GM21737 (cell line): ENCODE measurements around the gene GGTLC2.

Experiments
- ATAC-seq: cut with Tn5 transposase; IDR thresholded peaks from one replicate; pipeline ENCODE4 v1.9.1; 2021; ENCODE audit warnings: mild to moderate bottlenecking, moderate library complexity; ENCODE audit not compliant: unreplicated experiment

The GGTLC2 gene

GRCh38 chr22:22689621-22690345 lies 45.4 kb downstream of the GGTLC2 start:
- no peak for ATAC-seq

- ATAC-seq = no peak
Measured at GRCh38 chr22:22691055-22691454, 46.6 kb downstream of the GGTLC2 start.

- ATAC-seq = no peak
Measured at GRCh38 chr22:22691716-22692701, 47.6 kb downstream of the GGTLC2 start.

GRCh38 chr22:22692707-22693530 lies 48.5 kb downstream of the GGTLC2 start:
- ATAC-seq = no peak

- no peak for ATAC-seq
Measured at GRCh38 chr22:22693531-22693884, 49.1 kb downstream of the GGTLC2 start.

- ATAC-seq = no peak
Measured at GRCh38 chr22:22694106-22694505, 49.7 kb downstream of the GGTLC2 start.

- no peak for ATAC-seq
Measured at GRCh38 chr22:22696104-22696503, 51.7 kb downstream of the GGTLC2 start.
